Testis (tissue), 2 donors: ENCODE measurements around the gene TBX2.

Experiments used
- CTCF ChIP-seq, 3 experiments: fragments of 450-650 bp in 2 of 3; fragments of 200-600 bp in 1 of 3; sonication (generic) in 1 of 3; IDR thresholded peaks; one replicate each; pipeline ENCODE4 v1.5.1; 2016 to 2019; ENCODE audit warnings: antibody characterized with exemption in 3 of 3, mild to moderate bottlenecking in 2 of 3, moderate library complexity in 1 of 3
- POLR2A ChIP-seq: fragments of 450-650 bp; IDR thresholded peaks from one replicate; pipeline ENCODE4 v1.6.1; 2017; ENCODE audit warnings: antibody characterized with exemption, mild to moderate bottlenecking, moderate library complexity

- no peak for TF ChIP-seq POLR2A
- TF ChIP-seq CTCF (IDR thresholded peaks at IDR 0.05): no peak
Observed at GRCh38 chr17:61454381-61455323, 55.0 kb downstream of the TBX2 start.
